Mucosa of rectum (tissue), 2 donors: Measurements from ENCODE around the gene SLF2.

Experiments
- H3K27ac ChIP-seq, 2 donors: one replicate each; pipeline ENCODE4 v1.7.0; 2013; ENCODE audit warnings: inconsistent platforms in 2 of 2, low read depth in 2 of 2, low read length in 2 of 2
- H3K27me3 ChIP-seq, 2 donors: one replicate each; pipeline ENCODE4 v1.7.0; 2013; ENCODE audit warnings: low read length in 2 of 2; ENCODE audit not compliant: control insufficient read depth in 2 of 2, insufficient read depth in 2 of 2
- H3K36me3 ChIP-seq, 2 donors: one replicate each; pipeline ENCODE4 v1.7.0; 2013; ENCODE audit warnings: low read length in 2 of 2; ENCODE audit not compliant: control insufficient read depth in 2 of 2, insufficient read depth in 2 of 2
- H3K4me1 ChIP-seq, 2 donors: one replicate each; pipeline ENCODE4 v1.7.0; 2013; ENCODE audit warnings: low read length in 2 of 2, mild to moderate bottlenecking in 1 of 2; ENCODE audit not compliant: control insufficient read depth in 2 of 2, insufficient read depth in 2 of 2
- H3K4me3 ChIP-seq, 2 donors: one replicate each; pipeline ENCODE4 v1.7.0; 2013; ENCODE audit warnings: low read length in 2 of 2
- H3K9ac ChIP-seq, 2 donors: one replicate each; pipeline ENCODE4 v1.7.0; 2013; ENCODE audit warnings: low read length in 2 of 2, low read depth in 1 of 2, mild to moderate bottlenecking in 1 of 2
- H3K9me3 ChIP-seq, 2 donors: one replicate each; pipeline ENCODE4 v1.7.0; 2013; ENCODE audit warnings: low read length in 2 of 2; ENCODE audit not compliant: control insufficient read depth in 2 of 2
- donor health status: healthy.
- donor health status: Normal muscosa, but diverticular disease.

Gene SLF2

DNA sequence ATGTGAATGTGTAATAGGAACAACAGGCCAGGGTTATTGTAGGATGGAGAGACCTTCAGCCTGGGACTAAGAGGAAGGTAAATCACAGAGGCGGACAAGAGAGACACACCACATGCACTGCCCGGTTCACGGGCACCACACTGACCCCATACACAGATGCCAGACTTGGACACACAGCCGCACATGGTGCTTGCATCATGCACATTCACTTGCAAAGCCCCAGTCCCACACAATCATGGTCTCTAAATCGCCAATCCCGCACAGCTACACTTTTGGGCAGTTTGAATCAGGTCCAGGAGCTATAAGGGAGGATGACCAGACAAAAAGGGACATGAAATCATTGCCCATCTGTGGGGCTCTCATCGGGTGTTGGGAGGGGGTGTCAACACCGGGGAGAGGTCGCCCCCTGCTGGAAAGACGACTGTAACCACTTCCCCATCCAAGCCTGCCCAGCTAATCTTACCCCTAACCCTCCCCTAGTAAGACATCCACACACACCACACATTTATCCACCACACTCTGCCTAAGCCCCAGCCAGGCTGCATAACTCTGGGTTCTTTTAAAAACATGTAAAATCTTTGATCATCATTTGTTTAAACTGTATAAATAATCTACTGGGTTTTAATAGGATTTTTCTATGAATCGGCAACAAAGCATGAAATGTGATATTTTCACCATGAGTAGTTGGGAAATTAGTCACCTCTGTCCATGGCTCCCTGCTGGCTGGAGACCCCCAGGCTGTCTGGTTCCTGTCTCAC, 40.5 kb upstream of the SLF2 start:
- peaks cover 0 to 11% of the 10 kb centered on the region in 2 donors for H3K4me1 ChIP-seq
- no peak overlapping the region for H3K9ac ChIP-seq
- H3K27ac ChIP-seq: no peak overlapping the region
- H3K27me3 ChIP-seq: no peaks in the 10 kb centered on the region
- no peaks in the 10 kb centered on the region for H3K9me3 ChIP-seq
- H3K36me3 ChIP-seq: no peaks in the 10 kb centered on the region
- no peak overlapping the region for H3K4me3 ChIP-seq

DNA sequence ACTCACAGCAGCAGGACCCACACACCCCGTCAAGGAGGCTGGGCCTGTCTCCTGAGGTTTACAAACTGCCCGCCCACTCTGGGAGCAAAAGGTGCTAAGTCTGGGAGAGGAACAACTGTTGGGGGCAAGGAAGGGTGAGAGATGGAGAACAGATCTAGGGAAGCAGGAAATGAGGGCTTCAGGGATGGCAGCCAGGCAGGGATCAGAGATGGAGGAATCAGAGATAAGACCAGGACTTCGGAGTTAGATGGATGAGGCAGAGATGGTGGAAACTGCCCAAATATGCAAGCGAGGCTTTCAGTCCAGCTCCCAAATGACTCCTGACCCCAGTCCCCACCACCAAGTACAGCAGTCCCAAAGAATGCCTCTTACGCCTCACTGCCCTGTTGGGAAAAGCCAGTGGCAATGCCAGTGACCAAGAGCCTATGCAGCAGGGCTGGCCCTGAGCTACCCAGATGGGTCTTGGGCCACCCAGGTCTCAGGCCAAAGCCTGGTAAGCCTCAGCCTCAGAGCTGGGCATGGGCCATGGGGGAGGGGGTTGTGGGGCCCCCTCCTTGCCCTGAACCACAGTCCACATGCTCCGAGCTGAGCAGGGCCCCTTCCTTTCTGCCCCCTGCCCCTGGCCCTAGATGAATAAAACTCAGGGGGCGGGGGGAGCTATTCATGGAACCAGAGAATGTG, 39.5 kb upstream of the SLF2 start:
- Histone ChIP-seq H3K36me3 (no peaks in the 10 kb centered on the region), H3K9me3 (no peaks in the 10 kb centered on the region), H3K27me3 (no peaks in the 10 kb centered on the region), H3K27ac (no peak overlapping the region), H3K4me3 (no peak overlapping the region), H3K9ac (no peak overlapping the region), H3K4me1 (peaks cover 0 to 11% of the 10 kb centered on the region in 2 donors)

DNA sequence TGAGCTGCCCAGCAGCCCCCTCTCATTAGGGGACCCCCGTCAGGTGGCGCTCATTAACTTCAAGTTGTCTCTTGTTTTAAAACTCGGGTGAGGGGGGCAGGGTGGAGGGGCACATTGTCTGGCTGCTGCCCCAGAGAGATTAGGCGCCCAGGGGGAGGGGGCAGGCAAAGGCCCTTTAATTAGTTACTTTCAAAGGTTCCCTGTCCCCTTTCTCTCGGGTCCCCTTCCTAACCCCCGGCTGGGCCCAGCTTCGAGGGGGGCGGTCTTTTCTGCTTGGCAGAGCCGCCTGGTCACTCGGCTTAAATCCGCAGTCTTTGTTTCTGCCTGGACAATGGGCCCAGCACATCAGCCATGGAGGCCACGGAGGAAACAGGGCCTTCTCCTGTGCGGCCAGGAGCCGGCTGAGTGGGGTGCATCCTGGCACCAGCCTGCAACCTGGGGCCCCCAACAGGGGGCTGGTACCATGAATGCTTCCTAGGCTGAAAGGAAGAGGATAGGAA, 38.9 kb upstream of the SLF2 start:
- no peak overlapping the region for H3K9ac ChIP-seq
- peaks cover 0 to 11% of the 10 kb centered on the region in 2 donors for H3K4me1 ChIP-seq
- no peaks in the 10 kb centered on the region for H3K27me3 ChIP-seq
- no peak overlapping the region for H3K4me3 ChIP-seq
- no peaks in the 10 kb centered on the region for H3K9me3 ChIP-seq
- no peak overlapping the region for H3K27ac ChIP-seq
- H3K36me3 ChIP-seq: no peaks in the 10 kb centered on the region

DNA sequence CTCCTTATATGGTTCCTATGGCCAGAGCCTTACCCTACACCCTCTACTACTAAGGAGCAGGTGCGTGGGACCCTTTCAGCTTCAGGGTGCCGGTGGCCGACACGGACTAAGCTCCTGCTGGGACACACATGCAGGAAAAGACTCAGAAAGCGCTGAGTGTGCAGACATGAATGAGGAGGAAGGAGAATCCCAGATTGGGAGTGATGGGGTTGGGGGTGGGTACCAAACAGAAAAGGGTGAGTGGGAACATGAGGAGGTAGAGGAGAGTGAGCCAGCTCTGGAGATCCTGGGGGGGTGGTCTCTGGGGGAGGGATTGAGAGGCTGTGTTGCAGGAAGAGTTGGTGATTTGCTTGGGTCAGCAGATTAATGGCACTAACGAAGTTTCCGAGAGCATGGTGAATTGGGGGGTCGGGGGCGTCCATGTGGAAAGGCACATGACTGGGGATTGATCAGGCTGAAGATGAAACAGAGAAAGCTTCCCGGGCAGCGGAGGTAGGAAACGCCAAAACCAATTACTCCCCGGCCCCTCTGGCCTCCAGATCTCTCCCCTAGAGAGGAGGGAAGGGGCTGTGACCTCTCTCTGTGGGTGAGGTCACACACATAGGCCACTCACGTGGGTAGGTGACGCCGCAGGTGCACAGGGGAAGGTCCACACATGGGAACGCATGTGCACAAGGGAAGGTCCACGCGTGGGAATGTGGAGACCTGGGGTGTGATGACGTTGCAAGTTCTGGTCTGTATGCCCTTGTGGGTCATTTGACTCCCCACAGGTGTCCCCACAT, 37.9 kb upstream of the SLF2 start:
- peaks cover 0 to 11% of the 10 kb centered on the region in 2 donors for H3K4me1 ChIP-seq

DNA sequence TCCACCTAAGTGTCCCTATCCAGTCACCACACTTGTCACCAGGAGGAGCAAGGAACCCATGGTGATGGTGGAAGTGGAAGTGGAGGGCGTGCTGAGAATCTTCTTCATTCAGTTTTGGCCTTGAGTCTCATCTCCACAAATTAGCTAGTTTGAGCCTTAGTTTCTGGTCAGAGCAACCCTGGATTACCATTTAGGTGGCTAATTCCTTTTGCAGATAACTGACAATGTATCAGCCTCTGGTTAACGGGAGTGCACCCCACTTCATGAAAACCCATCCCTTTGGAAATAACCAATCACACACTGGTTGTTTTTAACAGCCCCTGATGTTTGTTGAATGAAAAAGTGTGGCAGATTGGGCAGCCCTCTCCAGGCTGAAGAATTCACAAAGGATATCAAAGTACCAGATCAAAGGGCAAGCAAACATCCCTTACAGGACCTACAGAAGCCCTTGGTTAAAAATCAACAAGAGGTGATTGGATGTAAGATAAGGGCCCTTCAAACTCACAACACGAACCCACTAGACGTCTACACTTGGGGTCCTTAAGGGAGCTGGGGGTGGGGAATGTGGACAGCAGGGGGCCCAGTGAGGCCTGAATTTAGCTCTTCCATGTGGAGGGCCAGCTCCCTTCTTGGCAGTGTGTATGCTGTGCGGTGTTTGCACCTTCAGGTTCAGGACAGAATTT, 37.1 kb upstream of the SLF2 start:
- no peaks in the 10 kb centered on the region for H3K27me3 ChIP-seq
- H3K4me1 ChIP-seq: peaks cover 0 to 11% of the 10 kb centered on the region in 2 donors
- no peaks in the 10 kb centered on the region for H3K9me3 ChIP-seq

More for the DNA sequence above, 37.9 kb upstream of the SLF2 start:
- Histone ChIP-seq H3K27me3 (no peaks in the 10 kb centered on the region), H3K36me3 (no peaks in the 10 kb centered on the region), H3K9ac (no peak overlapping the region), H3K27ac (no peak overlapping the region), H3K4me3 (no peak overlapping the region), H3K9me3 (no peaks in the 10 kb centered on the region)

DNA sequence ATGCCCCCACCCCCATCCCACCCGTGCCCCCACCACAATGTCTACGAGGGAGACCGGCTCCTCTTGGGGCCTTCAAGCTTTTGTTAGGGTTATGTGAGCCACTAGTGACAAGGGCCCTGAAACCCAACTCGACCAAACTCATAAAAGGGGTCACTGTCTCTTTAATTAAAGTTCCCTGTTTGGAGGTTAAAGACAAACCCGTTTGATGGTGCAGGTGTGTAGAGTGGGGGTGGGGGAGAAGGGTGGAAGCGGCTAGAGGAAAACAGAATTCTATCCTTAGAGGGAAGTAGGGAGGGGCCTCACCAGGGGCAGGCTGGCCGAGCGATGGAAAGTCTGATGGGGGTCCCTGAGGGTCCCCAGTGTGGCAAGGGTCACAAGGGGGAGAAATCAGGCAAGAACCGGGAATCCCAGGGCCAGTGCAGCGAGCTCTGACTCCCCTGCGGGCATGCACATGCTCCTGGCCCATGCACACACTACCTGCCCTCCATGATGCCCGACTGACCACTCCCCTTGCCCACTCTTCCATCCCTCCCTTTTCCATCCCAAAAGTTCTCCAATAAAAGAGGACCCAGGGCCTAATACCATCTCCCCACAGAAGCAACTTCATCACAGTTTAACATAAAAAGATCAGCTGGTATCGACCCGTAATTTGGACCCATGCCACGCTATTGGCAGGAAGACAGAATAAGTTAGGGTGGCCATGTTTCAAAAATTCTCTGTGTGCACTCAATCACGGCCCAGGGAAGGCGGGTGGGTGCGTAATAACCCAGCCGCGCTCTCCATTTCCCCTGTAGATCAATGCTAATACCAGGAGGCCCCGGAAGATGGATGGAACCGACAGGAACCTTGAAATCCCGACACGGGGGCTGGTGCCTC, 35.9 kb upstream of the SLF2 start:
- Histone ChIP-seq H3K36me3 (no peaks in the 10 kb centered on the region), H3K9me3 (no peaks in the 10 kb centered on the region), H3K27me3 (no peaks in the 10 kb centered on the region), H3K9ac (no peak overlapping the region), H3K4me3 (no peak overlapping the region), H3K27ac (no peak overlapping the region), H3K4me1 (peaks cover 0 to 11% of the 10 kb centered on the region in 2 donors)

More for the DNA sequence above, 37.1 kb upstream of the SLF2 start:
- H3K9ac ChIP-seq: no peak overlapping the region
- H3K27ac ChIP-seq: no peak overlapping the region
- H3K4me3 ChIP-seq: no peak overlapping the region
- H3K36me3 ChIP-seq: no peaks in the 10 kb centered on the region

DNA sequence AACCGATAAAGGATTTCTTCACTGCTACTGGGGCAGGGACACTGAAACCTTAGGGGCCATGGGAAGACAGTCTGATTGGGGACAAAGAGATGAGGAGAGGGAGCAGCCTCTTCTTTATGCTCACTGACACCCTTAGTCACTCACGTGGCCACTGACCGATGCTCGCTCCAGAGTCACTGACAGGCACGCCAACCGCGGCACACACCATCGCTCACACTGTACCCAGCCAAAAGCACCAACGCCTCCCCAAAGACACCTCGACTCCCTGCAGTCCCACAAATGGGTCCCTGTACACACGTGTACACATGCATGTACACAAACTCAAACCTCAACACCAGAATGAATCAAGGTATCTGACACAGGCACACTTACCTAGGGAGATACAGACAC, 35.3 kb upstream of the SLF2 start:
- Histone ChIP-seq H3K9me3 (no peaks in the 10 kb centered on the region), H3K36me3 (no peaks in the 10 kb centered on the region), H3K4me3 (no peak overlapping the region), H3K27ac (no peak overlapping the region), H3K9ac (no peak overlapping the region), H3K4me1 (peaks cover 0 to 11% of the 10 kb centered on the region in 2 donors), H3K27me3 (no peaks in the 10 kb centered on the region)

DNA sequence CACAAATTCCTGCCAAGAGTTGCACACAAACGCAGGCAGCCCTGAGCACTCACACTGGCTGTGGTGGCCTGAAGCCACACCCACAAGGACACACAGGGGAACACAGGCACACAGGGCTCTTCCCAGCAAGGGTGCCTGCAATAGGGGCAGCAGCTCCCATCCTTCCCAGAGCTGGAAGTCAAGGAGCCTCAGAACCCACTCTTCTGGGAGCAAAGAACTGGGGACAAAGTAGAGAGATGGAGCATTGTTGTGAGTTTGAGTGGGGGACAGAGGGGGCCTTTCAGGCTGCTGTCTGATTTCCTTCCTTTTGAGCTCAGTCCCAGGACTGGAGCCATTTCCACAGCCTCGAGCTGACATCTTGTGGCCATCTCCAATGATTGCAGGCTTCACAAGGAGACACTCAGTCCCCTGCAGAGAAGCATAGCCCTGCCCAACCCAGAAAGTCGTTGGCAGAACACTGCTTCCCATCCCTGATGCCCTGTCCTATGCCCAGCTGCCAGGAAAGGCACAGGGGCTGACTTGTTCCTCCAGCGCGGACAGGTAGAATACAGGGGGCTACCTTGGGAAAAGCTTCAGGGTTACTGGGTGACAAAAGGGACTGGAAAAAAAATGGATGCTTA, 34.4 kb upstream of the SLF2 start:
- H3K36me3 ChIP-seq: no peaks in the 10 kb centered on the region
- no peaks in the 10 kb centered on the region for H3K27me3 ChIP-seq
- H3K4me3 ChIP-seq: no peak overlapping the region
- H3K27ac ChIP-seq: no peak overlapping the region
- no peak overlapping the region for H3K9ac ChIP-seq
- H3K4me1 ChIP-seq: peaks cover 0 to 11% of the 10 kb centered on the region in 2 donors
- no peaks in the 10 kb centered on the region for H3K9me3 ChIP-seq
